Stimulated activated CD8-positive, alpha-beta memory T cell treated with anti-CD3 and anti-CD28 coated beads, Interleukin-7, amount 100 ng/mL, for 24 hours (primary cell): Measurements from ENCODE around the gene CCT7.
"Not testable (repeated sequence)": the region's sequence is repeated elsewhere in the genome, so short reads cannot be mapped to it uniquely, and the experiment has no call there.

Experiments used
- DNase-seq: peaks from one replicate; pipeline ENCODE4 v3.0.0-alpha.2; 2020; ENCODE audit warnings: low read depth

CCT7 gene

DNA sequence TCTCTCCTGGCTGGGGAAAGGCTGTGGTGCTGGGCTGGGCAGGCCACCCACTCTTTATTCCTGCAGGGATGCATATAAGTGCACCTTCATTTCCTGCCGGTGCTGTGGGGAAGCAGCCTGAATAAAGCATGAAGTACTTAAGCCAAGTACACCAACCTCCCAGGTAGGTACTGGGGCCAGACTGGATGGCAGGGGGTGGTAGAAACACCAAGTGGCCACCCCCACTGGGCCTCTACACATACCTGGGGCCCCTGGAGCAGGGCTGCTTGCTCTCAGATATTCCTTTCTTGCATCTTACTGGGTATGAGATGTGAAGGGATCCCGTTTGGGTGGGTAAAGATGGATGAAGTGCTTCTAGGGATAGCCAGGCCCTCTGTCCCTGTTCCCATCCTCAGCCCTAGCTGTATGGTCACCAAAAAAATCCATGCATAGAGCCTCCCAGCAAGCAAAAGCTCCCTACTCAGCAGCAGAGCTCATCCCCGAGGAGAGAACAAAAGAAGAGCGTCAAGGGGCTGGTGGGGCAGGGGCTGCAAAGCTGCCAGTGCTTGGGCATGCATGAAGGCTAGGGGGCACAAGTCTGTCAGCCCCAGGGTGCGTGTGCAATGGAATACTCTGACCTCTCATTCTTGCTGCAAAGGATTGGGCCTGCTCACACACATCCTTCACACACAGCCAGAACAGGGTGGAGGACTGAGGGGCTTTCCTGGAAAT lies 22.0 kb downstream of the CCT7 start:
- DNase-seq, result no peak

DNA sequence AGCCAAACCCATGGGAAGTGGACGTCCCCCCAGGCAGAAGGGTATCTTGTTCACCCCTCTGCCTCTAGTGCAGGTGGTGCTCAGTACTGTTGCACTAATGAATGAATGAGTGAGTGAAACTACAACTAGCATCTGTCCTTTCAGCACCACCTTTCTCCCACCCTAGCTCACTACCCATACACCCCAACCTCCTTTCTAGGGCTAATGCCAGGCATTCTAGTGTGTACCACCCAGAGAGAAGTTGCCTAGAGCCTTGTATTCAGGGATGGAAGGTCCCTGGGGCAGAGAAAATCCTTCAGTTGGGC lies 22.5 kb downstream of the CCT7 start:
- DNase-seq, result no peak

DNA sequence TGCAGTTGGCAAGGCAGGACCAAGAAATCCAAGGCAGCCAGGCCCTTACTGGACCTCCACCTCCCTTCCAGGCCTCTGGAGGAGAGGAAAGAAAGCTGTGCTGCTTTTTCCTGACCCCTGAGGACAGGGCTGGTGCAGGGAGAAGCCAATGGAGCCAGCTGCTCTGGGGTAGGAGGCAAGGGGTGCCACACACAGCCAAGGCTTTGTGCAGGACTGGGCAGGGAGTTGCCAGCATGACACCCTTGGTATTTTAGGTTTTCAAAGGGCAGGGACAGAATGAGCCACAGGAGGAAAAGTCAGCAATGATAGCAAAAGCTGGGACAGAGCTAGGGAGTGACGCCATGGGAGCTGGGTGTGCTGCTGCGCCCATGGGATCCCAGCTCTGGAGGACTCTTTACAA lies 22.9 kb downstream of the CCT7 start:
- no peak for DNase-seq

DNA sequence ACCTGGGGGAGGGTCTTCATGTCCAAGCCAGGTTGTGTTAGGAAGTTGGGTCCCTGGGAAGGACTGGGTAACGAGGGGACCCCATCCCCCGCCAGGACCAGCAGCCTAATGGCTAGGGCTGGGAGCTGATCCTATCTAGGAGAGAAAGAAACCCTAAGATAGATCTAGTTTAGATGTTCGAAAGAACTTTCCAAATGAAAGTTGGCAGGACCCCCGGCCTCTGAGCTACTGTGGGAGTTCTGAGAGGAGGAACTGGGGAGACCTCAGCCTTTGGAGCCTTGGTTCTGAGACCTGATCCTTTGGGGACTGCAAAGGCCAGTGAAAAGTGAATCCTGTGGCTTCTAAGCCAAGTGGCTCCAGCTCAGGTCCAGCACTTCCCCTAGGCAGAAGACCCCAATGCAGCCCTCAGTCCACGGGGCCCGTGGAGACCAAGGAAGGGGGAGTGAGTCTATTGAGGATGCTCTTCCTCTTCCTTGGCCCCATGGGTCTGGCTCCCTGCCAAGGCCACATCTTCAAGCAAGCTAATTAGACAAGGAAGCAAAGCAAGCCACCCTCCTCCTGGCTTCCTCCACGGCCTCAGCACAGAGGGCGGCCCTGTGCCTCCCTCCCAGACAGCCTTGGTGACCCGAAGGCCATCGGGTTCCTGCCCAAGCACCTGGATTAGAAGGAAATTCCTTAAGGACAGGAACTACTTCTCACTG lies 23.5 kb downstream of the CCT7 start:
- no peak for DNase-seq

DNA sequence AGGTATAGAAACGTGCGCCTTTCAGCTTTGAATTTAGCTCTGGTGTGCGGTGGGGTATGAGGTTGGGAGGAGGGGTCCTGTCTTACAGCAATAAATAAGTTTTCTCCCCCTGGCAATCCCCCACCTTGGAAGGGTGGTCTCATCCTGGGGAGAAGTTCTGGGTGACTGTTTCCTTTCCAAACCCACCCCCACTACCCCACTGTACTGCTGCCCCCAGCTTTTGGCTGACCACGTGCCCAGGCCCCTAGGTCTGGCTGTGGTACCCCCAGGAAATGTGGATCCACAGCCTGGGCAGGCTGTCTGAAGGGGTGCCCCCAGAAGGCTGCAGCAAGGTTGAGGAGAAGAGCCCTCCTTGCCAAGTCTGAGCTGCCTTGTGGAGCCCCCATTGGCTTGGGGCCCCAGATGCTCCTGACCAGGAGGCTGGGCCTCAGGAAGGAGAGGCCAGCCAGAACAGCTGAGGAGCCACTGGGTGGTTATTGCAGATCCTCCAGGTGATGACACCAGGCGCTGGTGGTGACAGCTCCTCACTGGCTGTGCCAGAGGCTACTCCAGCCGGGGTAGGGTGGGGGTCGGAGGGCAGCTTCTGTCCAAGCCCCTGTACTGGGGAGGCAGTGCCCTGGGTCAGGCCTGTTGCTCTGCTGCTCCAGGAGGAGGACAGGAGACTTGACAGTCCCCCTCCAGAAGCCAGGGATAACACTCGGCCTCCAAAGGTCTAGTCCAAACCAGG lies 24.2 kb downstream of the CCT7 start:
- DNase-seq, result no peak

DNA sequence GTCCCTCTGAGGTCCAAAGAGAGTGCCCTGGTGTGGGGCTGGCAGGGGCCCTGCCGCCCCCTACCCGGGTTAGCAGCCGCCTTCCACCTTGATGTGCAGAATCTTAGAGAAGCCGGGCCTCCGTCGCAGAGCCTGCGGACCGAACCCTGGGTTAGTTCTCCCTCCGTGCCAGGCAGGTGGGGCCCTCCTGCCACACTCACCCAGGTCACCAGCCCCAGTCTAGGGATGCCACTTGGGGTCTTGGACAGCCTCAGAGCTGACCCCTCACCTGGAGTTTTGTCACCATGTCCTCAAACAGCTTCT lies 24.8 kb downstream of the CCT7 start:
- DNase-seq, result no peak

- DNase-seq, result no peak
These were observed 25.2 kb downstream of the CCT7 start for GRCh38 chr2:73259276-73259675.

- DNase-seq, result no peak
These were observed 25.7 kb downstream of the CCT7 start for GRCh38 chr2:73259704-73260337.

DNA sequence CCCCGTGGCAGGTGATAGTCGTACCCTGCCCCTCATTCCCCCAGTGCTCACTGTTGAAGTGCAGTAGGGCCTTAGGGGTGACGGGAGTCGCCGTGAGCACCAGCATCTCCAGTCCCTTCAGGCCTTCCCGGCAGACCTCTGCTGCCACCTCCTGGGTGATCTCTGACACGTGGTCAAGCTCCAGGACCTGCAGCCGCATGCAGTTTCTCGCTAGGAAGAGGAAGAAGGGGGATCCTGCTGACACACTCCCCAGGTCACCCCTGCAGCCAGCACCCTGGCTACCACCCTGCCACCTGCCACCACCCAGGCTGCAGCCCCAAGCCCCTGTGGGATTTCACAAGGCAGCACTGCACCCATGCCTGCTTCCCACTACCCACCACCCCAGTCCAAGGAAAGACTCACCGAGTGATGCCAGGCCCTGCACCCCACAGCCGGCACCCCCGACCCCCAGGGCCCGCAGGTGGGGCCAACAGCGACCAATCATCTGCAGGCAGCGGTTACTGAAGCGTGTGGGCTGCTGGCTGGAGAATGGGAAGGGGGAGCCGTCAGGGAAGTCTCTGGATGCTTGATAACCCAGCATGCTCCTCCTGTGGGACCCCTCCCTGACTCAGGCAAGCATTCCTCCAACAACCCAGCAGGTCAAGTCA lies 26.4 kb downstream of the CCT7 start:
- DNase-seq, result no peak

DNA sequence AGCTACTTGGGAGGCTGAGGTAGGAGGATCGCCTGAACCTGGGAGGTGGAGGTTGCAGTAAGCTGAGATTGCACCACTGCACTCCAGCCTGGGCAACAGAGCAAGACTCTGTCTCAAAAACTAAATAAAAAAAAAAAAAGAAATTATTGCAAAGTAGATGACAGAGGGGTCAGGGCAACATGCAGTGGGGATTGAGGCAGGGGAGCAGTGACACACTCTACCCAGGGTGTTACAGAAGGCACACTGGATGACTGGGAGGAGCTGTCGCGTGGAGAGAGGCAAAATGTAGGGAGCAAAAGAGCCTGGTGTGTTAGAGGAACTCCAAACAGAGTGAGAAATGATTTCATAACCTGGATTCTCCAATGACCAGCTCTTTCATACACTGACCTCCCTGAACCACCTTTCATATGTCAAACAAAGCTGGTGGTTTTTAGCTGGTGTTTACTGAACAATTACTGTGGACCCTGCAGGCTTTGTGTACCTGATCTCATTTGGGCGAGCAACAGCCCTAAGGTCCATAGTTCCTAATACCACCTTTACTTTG lies 28.1 kb downstream of the CCT7 start:
- DNase-seq, result no peak

DNA sequence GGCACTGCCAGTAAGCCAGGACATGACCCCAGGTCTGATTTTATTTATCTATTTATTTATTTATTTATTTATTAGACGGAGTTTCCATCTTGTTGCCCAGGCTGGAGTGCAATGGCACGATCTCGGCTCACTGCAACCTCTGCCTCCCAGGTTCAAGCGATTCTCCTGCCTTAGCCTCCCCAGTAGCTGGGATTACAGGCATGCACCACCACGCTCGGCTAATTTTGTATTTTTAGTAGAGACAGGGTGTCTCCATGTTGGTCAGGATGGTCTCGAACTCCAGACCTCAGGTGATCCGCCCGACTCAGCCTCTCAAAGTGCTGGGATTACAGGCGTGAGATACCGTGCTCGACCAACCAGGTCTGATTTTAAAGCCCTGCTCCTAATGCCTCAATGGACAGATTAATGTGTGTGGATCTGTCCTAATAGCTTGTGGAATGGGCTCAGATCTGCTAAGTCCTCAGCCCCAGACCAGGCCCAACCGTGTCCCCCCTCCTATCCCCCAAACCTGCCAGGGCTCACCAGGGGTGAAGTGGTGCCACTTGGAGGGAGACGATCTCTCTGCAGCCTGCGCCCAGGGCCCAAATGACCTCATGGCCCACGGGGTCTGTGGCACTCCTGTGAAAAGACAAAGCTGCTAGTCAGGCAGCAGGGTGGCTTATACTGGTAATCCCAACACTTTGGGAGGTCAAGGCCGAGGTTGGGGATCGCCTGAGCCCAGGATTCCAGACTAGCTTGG lies 28.8 kb downstream of the CCT7 start:
- not testable (repeated sequence) for DNase-seq

DNA sequence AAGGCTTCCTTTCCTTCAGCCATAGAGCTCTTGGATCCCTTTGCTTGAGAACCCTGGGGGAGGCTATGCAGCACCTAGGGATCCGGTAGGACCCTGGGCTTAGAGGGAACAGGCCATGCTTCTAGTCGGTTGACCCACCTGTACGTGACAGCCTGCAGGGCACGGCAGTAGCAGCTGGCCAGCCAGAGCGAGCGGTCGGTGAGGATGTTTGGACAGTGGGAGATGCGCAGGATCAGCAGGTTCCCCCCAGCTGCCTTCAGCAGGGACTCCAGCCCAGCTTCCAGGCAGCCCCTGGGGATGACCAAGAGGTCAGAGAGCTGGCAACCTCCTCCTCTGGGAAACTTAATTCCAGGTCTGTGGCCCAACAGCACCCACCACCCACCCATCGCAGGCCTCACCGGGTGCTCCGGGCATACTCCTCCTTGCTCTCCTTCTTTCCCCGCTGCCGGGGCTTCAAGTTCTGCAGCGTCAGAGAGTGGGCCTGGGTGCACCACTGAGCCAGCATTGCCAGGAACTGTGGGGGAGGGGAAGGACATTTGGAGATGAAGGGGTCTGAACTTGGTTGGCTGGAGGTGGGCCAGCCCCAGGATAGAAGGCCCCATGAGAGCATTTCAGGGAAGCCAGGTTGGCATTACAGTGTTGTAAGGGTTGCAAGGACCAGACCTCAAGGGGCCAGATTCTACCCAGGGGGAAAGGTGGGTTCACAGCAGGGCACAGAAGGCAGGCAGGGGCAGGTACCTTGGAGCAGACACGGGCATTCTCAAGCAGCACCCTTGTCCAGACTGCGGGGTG lies 29.6 kb downstream of the CCT7 start:
- no peak for DNase-seq

- no peak for DNase-seq
These were observed 30.2 kb downstream of the CCT7 start for GRCh38 chr2:73264332-73264606.

- no peak for DNase-seq
These were observed 30.7 kb downstream of the CCT7 start for GRCh38 chr2:73264783-73265182.

- DNase-seq, result no peak
These were observed 31.4 kb downstream of the CCT7 start for GRCh38 chr2:73265298-73266060.

DNA sequence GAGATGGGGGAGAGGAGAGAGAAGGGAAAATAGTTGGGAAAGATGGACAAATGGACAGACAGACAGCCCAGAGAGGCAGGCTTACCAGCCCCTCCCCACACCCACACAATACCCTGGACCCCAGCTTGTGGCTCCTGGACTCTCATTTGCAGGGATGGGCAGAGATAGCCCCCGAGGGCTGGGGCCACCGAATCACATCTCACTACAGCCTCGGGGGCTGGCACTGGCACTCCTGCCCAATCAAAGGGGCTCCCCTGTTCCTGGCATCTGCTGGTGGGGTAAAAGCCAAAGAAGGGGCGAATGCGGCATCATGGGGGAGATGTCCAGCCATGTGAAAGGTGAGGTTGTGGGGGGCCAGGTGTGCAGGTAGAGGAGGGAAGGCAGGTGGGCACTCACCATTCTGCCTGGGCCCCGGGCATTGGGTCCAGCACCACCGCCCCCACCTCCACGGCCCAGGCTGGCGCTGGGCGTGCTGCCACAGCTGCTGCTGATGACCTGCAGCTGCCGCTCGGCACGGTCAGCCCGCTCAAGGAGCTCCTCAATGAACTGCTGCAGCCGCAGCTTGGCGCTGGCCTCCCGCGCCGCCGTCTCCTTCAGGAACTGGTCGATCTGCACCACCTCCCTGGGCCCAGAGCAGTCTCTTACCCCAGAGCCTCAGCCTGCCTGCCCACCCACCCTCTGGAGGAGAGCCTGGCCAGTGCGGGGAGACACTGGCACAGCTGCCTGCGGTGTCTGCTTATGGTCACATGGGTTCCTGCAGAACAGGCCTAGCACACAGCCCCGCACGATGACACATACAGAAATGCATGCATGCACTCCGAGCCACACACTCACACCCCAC lies 32.2 kb downstream of the CCT7 start:
- DNase-seq, result no peak

GRCh38 chr2:73267008-73267407 lies 32.9 kb downstream of the CCT7 start:
- no peak for DNase-seq

DNA sequence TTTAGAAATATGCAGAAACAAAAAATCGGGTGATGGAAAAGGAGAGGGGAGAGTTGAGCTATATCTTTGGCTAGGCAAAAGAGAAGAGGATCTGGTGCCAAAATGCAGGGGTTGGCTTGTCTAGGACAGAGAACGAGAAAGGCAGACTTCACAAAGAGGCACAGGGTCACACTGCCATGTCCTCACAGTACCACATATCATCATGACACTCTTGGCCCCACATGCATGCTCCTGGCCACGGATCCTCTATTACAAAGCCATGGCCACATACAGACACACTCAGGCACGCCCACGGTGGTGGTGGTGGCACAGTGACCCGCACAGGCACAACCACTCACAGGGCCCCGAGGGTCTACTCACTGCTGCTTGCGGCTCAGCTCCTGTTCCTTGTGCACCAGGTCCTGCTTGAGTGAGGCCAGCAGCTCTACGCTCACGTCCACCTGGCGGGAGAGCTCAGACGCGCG lies 34.3 kb downstream of the CCT7 start:
- no peak for DNase-seq
